Measurements from ENCODE around the gene ZNF776. TPM values are rescaled to one million over a fixed set of nuclear protein-coding genes. Genes with fewer than 3 reads are reported as not detected.
"Not testable (repeated sequence)": the region's sequence is repeated elsewhere in the genome, so short reads cannot be mapped to it uniquely, and the experiment has no call there.

Gene ZNF776
- total and polyA plus RNA-seq, 10 donors, result 3.5 to 25.3 (median 18.5) TPM

DNA sequence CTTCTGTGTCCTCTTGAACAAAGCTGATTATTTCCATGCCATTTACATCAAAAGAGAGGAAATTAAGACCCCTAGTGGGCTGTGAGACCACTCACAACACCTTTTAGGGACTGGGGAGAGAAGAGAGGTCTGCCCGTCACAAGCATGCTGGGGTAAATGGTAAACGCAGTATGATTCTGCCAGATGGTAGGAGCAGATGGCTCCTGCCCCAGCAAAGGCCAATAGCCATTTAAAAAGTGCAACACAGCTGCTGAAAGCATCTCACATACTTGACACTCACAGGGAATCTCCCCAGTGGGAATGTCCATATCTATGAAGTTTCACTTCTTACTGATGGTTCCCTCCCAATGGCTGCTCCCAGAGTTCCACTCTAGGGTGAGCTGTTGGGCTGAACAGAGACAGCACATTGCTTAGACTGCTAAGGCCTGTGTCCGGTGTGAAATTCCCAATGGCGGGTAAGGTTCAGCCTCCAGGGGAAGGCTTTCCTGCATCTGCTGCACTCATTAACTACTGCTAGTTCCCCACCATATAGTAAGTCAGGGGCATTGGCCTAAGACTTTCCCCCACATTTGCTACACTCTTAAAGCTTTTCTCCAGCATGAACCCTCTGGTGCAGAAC, 26.6 kb upstream of the ZNF776 start:
- Histone ChIP-seq H3K4me1 (peaks cover 0 to under 1% (median 0%) of the 10 kb centered on the region in 6 donors), H3K27ac (no peak overlapping the region), H3K36me3 (peaks cover 27 to 77% (median 44%) of the 10 kb centered on the region in 6 donors), H3K4me3 (no peak overlapping the region), H3K27me3 (replicated peaks in 1 of 7) (no peaks in the 10 kb centered on the region), H3K9me3 (peaks cover 0 to 100% (median 99%) of the 10 kb centered on the region in 8 donors)
- intact Hi-C loops (cut with DNase I; ENCODE audit: low total_unique reads), result no loop called here
- TF ChIP-seq, protein P1, sequence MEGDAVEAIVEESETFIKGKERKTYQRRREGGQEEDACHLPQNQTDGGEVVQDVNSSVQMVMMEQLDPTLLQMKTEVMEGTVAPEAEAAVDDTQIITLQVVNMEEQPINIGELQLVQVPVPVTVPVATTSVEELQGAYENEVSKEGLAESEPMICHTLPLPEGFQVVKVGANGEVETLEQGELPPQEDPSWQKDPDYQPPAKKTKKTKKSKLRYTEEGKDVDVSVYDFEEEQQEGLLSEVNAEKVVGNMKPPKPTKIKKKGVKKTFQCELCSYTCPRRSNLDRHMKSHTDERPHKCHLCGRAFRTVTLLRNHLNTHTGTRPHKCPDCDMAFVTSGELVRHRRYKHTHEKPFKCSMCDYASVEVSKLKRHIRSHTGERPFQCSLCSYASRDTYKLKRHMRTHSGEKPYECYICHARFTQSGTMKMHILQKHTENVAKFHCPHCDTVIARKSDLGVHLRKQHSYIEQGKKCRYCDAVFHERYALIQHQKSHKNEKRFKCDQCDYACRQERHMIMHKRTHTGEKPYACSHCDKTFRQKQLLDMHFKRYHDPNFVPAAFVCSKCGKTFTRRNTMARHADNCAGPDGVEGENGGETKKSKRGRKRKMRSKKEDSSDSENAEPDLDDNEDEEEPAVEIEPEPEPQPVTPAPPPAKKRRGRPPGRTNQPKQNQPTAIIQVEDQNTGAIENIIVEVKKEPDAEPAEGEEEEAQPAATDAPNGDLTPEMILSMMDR (IDR thresholded peaks at IDR 0.05 in 8 of 11, conservative IDR thresholded peaks at IDR 0.05 in 3 of 11), result no peak
- TF ChIP-seq POLR2A (IDR thresholded peaks at IDR 0.05) (no peak), POLR2AphosphoS5 (IDR thresholded peaks at IDR 0.05) (no peak)
- 86 to 98% (median 95%) methylated on average over 4 of the region's 4 CpGs for WGBS, 5 donors
- DNase-seq, result no peak

DNA sequence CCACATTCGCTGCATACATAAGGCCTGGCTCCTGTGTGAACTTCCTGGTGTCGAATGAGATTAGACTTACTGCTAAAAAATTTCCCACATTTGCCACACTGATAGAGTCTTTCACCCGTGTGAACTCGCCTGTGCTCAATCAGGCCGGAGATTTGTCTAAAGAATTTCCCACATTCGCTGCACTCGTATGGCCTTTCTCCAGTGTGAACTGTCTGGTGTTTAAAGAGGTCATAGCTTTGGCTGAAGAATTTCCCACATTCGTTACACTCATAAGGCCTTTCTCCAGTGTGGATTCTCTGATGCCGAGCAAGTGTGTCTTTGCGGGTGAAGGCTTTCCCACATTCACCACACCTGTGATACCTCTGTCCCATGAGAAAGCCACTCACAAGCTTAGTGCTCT, 25.7 kb upstream of the ZNF776 start:
- Histone ChIP-seq H3K4me3 (no peak overlapping the region), H3K36me3 (peaks cover 27 to 83% (median 44%) of the 10 kb centered on the region in 6 donors), H3K9me3 (peaks cover 0 to 100% (median 98%) of the 10 kb centered on the region in 8 donors), H3K27me3 (replicated peaks in 1 of 7) (no peaks in the 10 kb centered on the region), H3K4me1 (peaks cover 0 to 9% (median 0%) of the 10 kb centered on the region in 6 donors), H3K27ac (no peak overlapping the region)
- TF ChIP-seq POLR2AphosphoS5 (IDR thresholded peaks at IDR 0.05) (no peak), POLR2A (IDR thresholded peaks at IDR 0.05) (no peak)
- TF ChIP-seq, protein P1 (IDR thresholded peaks at IDR 0.05 in 8 of 11, conservative IDR thresholded peaks at IDR 0.05 in 3 of 11), result no peak
- WGBS, 5 donors, result 96 to 99% (median 98%) methylated on average over 8 to 10 of the region's 10 CpGs
- DNase-seq, result no peak
- intact Hi-C loops (cut with DNase I; ENCODE audit: low total_unique reads), result no loop called here

DNA sequence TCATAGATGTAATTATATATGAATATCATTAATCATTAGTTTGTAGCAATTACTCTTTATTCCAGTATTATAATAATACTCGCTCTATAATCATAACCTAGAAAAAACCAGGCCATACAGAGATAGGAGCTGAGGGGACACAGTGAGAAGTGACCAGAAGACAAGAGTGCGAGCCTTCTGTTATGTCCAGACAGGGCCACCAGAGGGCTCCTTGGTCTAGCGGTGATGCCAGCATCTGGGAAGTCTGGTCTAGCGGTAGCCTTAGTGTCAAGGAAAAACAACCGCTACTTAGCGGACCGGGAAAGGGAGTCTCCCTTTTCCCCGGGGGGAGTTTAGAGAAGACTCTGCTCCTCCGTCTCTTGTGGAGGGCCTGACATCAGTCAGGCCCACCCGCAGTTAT, 8.3 kb upstream of the ZNF776 start:
- Histone ChIP-seq H3K4me1 (peaks cover 0 to 12% (median 3%) of the 10 kb centered on the region in 6 donors), H3K4me3 (peak overlapping the region in 1 of 8 donors; percentile 31), H3K27ac (peak overlapping the region in 1 of 8 donors; percentile 38)
- intact Hi-C loops (cut with DNase I; ENCODE audit: low total_unique reads); H3K36me3 ChIP-seq; H3K27me3 ChIP-seq (replicated peaks in 1 of 7); H3K9me3 ChIP-seq: not testable (repeated sequence)
- DNase-seq, result peak; percentile 81
- TF ChIP-seq, protein P1 (IDR thresholded peaks at IDR 0.05 in 8 of 11, conservative IDR thresholded peaks at IDR 0.05 in 3 of 11), result peak; percentile 39 to 82 (median 66)
- 7 to 15% (median 8%) methylated on average over 9 to 10 of the region's 10 CpGs for WGBS, 5 donors

DNA sequence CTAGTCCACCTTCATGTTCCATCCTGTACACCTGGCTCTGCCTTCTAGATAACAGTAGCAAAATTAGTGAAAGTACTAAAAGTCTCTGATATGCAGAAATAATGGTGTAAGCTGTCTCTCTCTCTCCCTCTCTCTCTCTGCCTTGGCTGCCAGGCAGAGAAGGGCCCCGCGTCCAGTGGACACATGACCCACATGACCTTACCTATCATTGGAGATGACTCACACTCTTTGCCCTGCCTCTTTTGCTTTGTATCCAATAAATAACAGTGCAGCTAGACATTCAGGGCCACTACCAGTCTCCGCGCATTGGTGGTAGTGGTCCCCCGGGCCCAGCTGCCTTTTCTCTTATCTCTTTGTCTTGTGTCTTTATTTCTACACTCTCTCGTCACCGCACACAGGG, 7.8 kb upstream of the ZNF776 start:
- DNase-seq; H3K27me3 ChIP-seq (replicated peaks in 1 of 7); H3K36me3 ChIP-seq; intact Hi-C loops (cut with DNase I; ENCODE audit: low total_unique reads); H3K9me3 ChIP-seq: not testable (repeated sequence)
- peak overlapping the region in 1 of 8 donors; percentile 38 for H3K27ac ChIP-seq
- WGBS, 5 donors, result 82 to 94% (median 87%) methylated on average over 7 of the region's 7 CpGs
- H3K4me3 ChIP-seq, result peak overlapping the region in 1 of 8 donors; percentile 31
- H3K4me1 ChIP-seq, result peaks cover 0 to 12% (median 3%) of the 10 kb centered on the region in 6 donors

All from spleen (tissue), 11 donors.